Brain microvascular endothelial cell (primary cell): ENCODE results near the gene DEAF1.
A peak's percentile ranks its signal among the peaks of the same experiment; 100 is the strongest.

ENCODE experiments used
- DNase-seq: peaks from one replicate; pipeline ENCODE4 v3.0.0-alpha.2; 2020
- H3K27ac ChIP-seq: fragments of 250-450 bp; sonication (Bioruptor Pico); 2 replicates; pipeline ENCODE4 v1.5.1; 2020; ENCODE audit warnings: mild to moderate bottlenecking, moderate library complexity
- H3K27me3 ChIP-seq: fragments of 250-450 bp; sonication (Bioruptor Pico); replicated peaks from 2 replicates; pipeline ENCODE4 v1.5.1; 2020; ENCODE audit warnings: mild to moderate bottlenecking
- H3K36me3 ChIP-seq: fragments of 250-450 bp; sonication (Bioruptor Pico); replicated peaks from 2 replicates; pipeline ENCODE4 v1.5.1; 2020; ENCODE audit warnings: mild to moderate bottlenecking
- H3K4me3 ChIP-seq: 2 replicates; pipeline ENCODE4 v1.5.1; 2011; ENCODE audit warnings: low read depth, mild to moderate bottlenecking, control low read depth, low read length, moderate library complexity
- in situ Hi-C: cut with HindIII; loops from 2 replicates; pipeline ENCODE4 v1.10.0; 2017; ENCODE audit warnings: low sequenced_read_pairs, low pct_ligation_motif_present
- TF ChIP-seq, protein P1 (sequence below): IDR thresholded peaks from 2 replicates; pipeline ENCODE4 v1.5.1; 2011; ENCODE audit warnings: low read depth, mild to moderate bottlenecking, moderate library complexity, low read length, control low read depth, inconsistent platforms; ENCODE audit errors: missing control alignments

Gene DEAF1

DNA sequence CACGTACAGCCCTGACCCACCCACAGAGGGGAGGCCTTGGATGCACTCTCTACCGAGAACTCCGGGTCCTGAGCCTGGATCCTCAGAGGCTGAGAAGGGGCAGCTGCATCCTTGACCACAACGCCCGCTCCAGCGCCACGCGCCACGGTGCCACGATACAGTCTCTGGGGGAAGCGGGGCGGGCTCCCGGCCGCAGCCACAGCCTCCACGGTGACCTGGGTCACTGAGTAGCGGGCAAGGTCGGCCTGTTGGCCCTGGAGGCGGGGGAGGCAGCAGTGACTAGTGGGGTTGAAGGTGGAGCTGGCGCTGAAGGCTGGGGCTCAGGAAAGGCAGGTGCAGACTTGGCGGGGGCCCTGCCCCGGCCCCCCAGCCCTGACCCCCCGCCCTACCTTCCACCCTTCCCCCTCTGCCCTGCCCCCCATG, 75.4 kb downstream of the DEAF1 start:
- H3K4me3 ChIP-seq = no peak overlapping the region
- no peaks in the 10 kb centered on the region for H3K27me3 ChIP-seq
- DNase-seq = no peak
- TF ChIP-seq, protein P1, sequence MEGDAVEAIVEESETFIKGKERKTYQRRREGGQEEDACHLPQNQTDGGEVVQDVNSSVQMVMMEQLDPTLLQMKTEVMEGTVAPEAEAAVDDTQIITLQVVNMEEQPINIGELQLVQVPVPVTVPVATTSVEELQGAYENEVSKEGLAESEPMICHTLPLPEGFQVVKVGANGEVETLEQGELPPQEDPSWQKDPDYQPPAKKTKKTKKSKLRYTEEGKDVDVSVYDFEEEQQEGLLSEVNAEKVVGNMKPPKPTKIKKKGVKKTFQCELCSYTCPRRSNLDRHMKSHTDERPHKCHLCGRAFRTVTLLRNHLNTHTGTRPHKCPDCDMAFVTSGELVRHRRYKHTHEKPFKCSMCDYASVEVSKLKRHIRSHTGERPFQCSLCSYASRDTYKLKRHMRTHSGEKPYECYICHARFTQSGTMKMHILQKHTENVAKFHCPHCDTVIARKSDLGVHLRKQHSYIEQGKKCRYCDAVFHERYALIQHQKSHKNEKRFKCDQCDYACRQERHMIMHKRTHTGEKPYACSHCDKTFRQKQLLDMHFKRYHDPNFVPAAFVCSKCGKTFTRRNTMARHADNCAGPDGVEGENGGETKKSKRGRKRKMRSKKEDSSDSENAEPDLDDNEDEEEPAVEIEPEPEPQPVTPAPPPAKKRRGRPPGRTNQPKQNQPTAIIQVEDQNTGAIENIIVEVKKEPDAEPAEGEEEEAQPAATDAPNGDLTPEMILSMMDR = no peak
- H3K36me3 ChIP-seq = peaks cover 7% of the 10 kb centered on the region
- no peak overlapping the region for H3K27ac ChIP-seq
- in situ Hi-C loops = no loop called here

DNA sequence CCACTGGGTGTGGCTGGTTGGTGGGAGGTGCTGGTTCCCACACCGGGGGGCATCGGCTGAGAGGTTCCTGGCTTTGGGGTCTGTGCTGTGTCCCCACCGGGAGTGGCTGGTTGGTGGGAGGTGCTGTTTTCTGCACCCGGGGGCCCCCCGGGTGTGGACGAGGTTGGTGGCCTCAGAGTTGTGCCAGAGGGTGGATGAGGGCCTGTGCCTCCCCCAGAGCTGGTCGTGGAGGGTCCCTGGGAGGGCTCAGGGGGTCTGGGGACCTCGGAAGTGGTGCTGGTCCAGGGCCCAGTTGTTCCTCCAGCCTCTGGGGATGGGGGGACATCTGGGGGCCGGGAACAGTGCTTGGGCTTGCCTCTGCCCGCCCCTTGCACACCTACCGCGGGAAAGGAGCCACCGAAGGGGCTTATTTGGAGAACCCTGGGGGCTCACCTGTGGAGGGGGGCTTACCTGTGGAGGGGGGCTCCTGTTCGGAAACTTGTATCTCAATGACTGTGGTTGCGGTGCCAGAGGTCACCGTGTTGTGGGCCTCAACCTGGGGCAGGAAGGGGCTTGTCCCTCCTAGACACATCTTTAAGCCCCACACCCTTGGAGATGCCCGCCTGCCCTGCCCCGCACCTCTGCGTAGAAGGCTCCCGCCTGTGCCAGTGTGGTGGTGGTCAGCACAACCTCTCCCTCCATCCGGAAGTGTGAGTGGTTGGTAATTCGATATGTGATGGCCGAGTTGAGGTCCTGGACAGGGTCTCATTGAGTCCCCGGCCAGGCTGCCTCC, 76.0 kb downstream of the DEAF1 start:
- Histone ChIP-seq H3K27ac (no peak overlapping the region), H3K36me3 (peaks cover 13% of the 10 kb centered on the region), H3K4me3 (no peak overlapping the region), H3K27me3 (no peaks in the 10 kb centered on the region)
- in situ Hi-C loops = no loop called here
- TF ChIP-seq, protein P1 = no peak
- no peak for DNase-seq

DNA sequence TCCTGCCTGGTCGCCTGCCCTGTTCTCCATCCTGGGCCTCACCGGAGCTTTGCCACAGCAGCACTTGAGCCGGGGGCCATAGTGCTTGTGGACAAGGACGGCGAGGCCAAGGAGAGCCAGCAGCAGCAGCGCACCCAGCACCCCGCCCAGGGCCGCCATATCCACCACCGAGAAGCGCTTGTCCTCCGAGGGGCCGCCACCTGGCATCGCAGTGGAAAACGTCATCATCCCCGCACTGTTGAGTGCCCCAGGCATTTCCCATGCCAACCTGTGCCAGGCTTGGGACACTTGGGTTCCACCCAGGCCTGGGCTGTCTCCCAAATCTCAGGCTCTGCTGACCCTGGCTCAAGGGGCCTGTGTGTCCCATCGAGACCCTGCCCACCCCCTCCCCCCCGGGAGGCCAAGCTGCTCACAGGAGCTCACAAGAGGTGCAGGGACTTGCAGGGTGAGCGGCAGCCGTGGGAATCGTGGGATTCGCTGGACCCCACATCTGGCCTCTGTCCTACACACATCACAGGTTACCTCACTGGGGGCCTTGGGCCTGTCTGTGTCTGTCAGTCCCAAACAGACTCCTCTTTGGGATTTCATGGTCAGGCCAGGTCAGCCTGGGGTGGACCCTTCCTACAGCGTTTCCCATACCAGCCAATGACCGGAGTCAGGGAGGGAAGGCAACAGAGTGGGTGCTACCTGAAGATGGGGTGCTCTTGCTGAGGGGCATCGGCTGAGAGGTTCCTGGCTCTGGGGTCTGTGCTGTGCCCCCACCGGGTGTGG, 76.9 kb downstream of the DEAF1 start:
- no peak for DNase-seq
- H3K27me3 ChIP-seq = no peaks in the 10 kb centered on the region
- no peak overlapping the region for H3K27ac ChIP-seq
- H3K4me3 ChIP-seq = no peak overlapping the region
- H3K36me3 ChIP-seq = peaks cover 18% of the 10 kb centered on the region
- TF ChIP-seq, protein P1 = no peak
- in situ Hi-C loops = no loop called here

DNA sequence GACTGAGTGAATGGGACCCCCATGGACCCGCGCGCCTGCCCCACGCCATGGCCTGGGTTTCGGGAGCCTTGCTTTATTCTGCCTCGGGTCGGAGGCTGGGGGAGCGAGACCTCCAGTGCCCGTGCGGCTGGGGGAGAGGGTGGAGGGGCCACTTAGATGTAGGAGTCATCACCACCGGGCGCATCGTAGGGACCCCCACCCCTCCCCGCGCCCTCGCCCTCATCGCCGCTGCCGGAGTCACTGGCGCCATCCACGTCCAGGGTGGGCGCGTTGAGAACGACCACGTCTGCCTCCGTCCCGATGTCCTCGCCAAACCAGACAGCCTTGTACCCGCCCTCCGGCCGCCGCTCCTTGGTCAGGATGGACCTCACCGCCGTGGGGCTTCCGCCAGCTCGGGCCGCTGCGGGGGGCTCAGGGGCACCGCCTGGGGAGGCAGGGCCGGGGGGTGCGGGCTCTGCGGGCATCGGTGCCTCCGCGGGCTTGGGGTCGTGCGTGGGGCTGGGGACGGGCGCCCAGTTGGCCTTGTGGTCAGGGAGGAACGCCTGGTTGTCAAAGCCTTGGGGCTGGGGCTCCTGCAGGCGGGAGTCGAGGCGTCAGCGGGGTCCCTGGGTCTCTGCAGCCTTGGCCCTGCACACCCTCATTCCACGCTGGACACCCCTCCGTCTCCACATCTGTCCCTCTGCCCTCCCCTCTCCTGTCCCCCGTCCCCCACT, 77.7 kb downstream of the DEAF1 start:
- H3K36me3 ChIP-seq = peaks cover 26% of the 10 kb centered on the region
- no peak for DNase-seq
- TF ChIP-seq, protein P1 = no peak
- in situ Hi-C loops = no loop called here
- H3K27ac ChIP-seq = no peak overlapping the region
- no peak overlapping the region for H3K4me3 ChIP-seq
- H3K27me3 ChIP-seq = no peaks in the 10 kb centered on the region

DNA sequence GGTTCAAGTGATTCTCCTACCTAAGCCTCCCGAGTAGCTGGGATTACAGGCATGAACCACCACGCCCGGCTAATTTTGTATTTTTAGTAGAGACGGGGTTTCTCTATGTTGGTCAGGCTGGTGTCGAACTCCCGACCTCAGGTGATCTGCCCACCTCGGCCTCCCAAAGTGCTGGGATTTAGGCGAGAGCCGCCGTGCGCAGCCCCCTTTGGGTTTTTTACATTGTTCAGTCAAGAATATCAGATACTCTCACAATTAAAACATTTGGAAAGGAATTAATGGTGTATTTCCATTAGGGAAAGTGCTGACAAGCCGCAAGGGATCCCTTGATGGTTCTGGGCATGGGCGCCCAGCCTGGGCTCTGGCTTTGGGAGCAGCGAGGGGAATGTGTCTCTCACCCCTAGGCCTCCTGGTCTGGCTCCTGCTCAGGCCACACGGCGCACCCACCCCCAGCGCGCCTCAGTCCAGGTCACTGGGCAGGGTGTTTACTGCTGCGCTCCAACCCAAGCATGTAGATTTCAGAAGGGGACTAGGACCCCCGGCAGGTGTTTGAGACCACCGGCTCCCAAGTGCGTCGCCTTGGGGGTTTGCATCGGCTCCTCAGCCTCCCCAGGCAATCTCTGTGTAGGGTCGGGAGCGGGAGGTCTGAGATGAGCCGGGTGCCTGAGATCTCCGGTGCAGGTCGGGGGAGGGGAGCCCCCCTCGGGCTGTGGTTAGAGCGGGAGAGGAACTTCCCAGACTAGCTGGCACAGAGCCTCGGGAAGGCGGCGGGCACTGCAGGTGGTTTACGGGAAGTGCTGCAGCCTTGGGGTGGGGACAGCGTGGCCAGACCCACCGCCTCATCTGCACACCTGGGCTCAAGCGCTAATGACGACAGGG, 78.5 kb downstream of the DEAF1 start:
- DNase-seq = no peak
- peak overlapping the region; percentile 71 for H3K4me3 ChIP-seq
- peaks cover 34% of the 10 kb centered on the region for H3K36me3 ChIP-seq
- no peak overlapping the region for H3K27ac ChIP-seq
- in situ Hi-C loops = no loop called here
- TF ChIP-seq, protein P1 = no peak
- H3K27me3 ChIP-seq = no peaks in the 10 kb centered on the region
